GM12878 (cell line): Measurements from ENCODE around the gene PRR35. TPM values are rescaled to one million over a fixed set of nuclear protein-coding genes. Genes with fewer than 3 reads are reported as not detected.

Experiments used
- ATAC-seq: fragments of 200-7000 bp; cut with Tn5 transposase; 3 replicates; pipeline ENCODE4 v1.9.1; 2020; ENCODE audit warnings: mild to moderate bottlenecking, moderate library complexity
- BruUV-seq: library from RNA; stranded (reverse); fragments of 400-500 nt; replicated peaks from 2 replicates; lab custom pipeline; 2021; lab: Mats Ljungman, UMichigan
- CTCF ChIA-PET: fragments of 300-600 bp; sonication (Branson Sonifier 250); formaldehyde crosslinking; extraction: SDS; loops from one replicate; lab custom pipeline; 2021; ENCODE audit warnings: inconsistent platforms; lab: Yijun Ruan, JAX
- POLR2A ChIA-PET: fragments of 350-600 bp; formaldehyde crosslinking; extraction: SDS; loops from one replicate; lab custom pipeline; 2021; ENCODE audit warnings: inconsistent platforms; lab: Charles Lee
- RAD21 ChIA-PET: fragments of 300-600 bp; sonication (Branson Sonifier 250); formaldehyde crosslinking; loops from one replicate; lab custom pipeline; 2023; ENCODE audit warnings: antibody characterized with exemption; ENCODE audit not compliant: unreplicated experiment; lab: Charles Lee
- SMC1A ChIA-PET: fragments of 300-600 bp; sonication (Branson Sonifier 250); formaldehyde crosslinking; loops from one replicate; lab custom pipeline; 2023; ENCODE audit not compliant: unreplicated experiment, uncharacterized antibody; lab: Charles Lee
- DNase-seq: peaks from one replicate; pipeline ENCODE4 v3.0.0-alpha.2; 2011; ENCODE audit warnings: low read depth, low spot score
- FAIRE-seq: peaks from 3 replicates; lab custom pipeline; 2011; peaks lifted over from hg19 to GRCh38; lab: Jason Lieb, UNC
- H2AFZ ChIP-seq: 2 replicates; pipeline ENCODE4 v1.6.0; 2011; ENCODE audit warnings: low read depth, low read length, control low read depth; ENCODE audit not compliant: control insufficient read depth
- H3K27ac ChIP-seq: 2 replicates; pipeline ENCODE4 v1.5.1; 2011; ENCODE audit warnings: control low read depth; ENCODE audit not compliant: control insufficient read depth, insufficient read depth
- H3K27me3 ChIP-seq, 2 experiments: replicated peaks in 1 of 2; 2 replicates each; pipeline versions ENCODE4 v1.6.0 to v1.6.1; 2011; ENCODE audit warnings: low read length in 1 of 2; ENCODE audit not compliant: control insufficient read depth in 2 of 2, insufficient read depth in 2 of 2
- H3K36me3 ChIP-seq, 2 experiments: 2 replicates each; pipeline ENCODE4 v1.5.1; 2011; ENCODE audit warnings: low read length in 1 of 2; ENCODE audit not compliant: control insufficient read depth in 2 of 2, insufficient read depth in 2 of 2
- H3K4me1 ChIP-seq: 2 replicates; pipeline ENCODE4 v1.6.1; 2011; ENCODE audit warnings: mild to moderate bottlenecking, low read length, moderate library complexity, mixed read lengths; ENCODE audit not compliant: control insufficient read depth, insufficient read depth
- H3K4me2 ChIP-seq: 2 replicates; pipeline ENCODE4 v1.6.0; 2011; ENCODE audit warnings: control low read depth; ENCODE audit not compliant: control insufficient read depth, insufficient read depth
- H3K4me3 ChIP-seq: fragments of 200-600 bp; sonication (generic); 2 replicates; pipeline ENCODE4 v1.5.1; 2016
- H3K79me2 ChIP-seq: 2 replicates; pipeline ENCODE4 v1.6.0; 2011; ENCODE audit warnings: low read length; ENCODE audit not compliant: control insufficient read depth, insufficient read depth
- H3K9ac ChIP-seq: 2 replicates; pipeline ENCODE4 v1.8.0; 2011; ENCODE audit warnings: low read length, control low read depth, mixed read lengths; ENCODE audit not compliant: control insufficient read depth, insufficient read depth
- H3K9me3 ChIP-seq: replicated peaks from 3 replicates; pipeline ENCODE4 v1.5.1; 2011; ENCODE audit warnings: mild to moderate bottlenecking, low read length; ENCODE audit not compliant: control insufficient read depth, insufficient read depth
- H4K20me1 ChIP-seq: 2 replicates; pipeline ENCODE4 v1.6.0; 2011; ENCODE audit not compliant: control insufficient read depth, insufficient read depth
- BHLHE40 ChIP-seq, 2 experiments: fragments of 450-650 bp in 1 of 2; IDR thresholded peaks; 2 replicates each; pipeline ENCODE4 v1.6.1; 2011 to 2017; ENCODE audit warnings: low read depth in 2 of 2, borderline replicate concordance in 1 of 2, improper control_type of control experiment in 1 of 2, low read length in 1 of 2, mild to moderate bottlenecking in 1 of 2
- CREM ChIP-seq: IDR thresholded peaks from 2 replicates; pipeline ENCODE4 v1.6.1; 2014; ENCODE audit warnings: antibody characterized with exemption, low read depth
- FOS ChIP-seq: IDR thresholded peaks from 3 replicates; pipeline ENCODE4 v1.6.1; 2011; ENCODE audit warnings: borderline replicate concordance; ENCODE audit not compliant: insufficient read length; ENCODE audit errors: extremely low read depth
- FOXM1 ChIP-seq: IDR thresholded peaks from 2 replicates; pipeline ENCODE4 v1.6.1; 2012; ENCODE audit warnings: low read depth, mild to moderate bottlenecking, inconsistent platforms, low read length, moderate library complexity
- JUND ChIP-seq: IDR thresholded peaks from 2 replicates; pipeline ENCODE4 v1.6.1; 2012; ENCODE audit warnings: low read depth, mild to moderate bottlenecking, low read length, improper control_type of control experiment, moderate library complexity
- LARP7 ChIP-seq: fragments of 450-650 bp; IDR thresholded peaks from 2 replicates; pipeline ENCODE4 v1.6.1; 2017; ENCODE audit warnings: mild to moderate bottlenecking
- MYB ChIP-seq: fragments of 150-350 bp; IDR thresholded peaks from 2 replicates; pipeline ENCODE4 v1.6.1; 2014; ENCODE audit warnings: mild to moderate bottlenecking, low read depth, low read length, borderline replicate concordance
- NR2C1 ChIP-seq: fragments of 450-650 bp; IDR thresholded peaks from 2 replicates; pipeline ENCODE4 v1.6.1; 2017; ENCODE audit warnings: antibody characterized with exemption, mild to moderate bottlenecking, moderate library complexity
- WGBS: methylation state at CpG from one replicate; pipeline ENCODE4 v1.1.6; 2016; ENCODE audit warnings: low lambda C conversion rate; ENCODE audit not compliant: insufficient replicate concordance, insufficient coverage; ENCODE audit errors: missing lambda C conversion rate; 5-methylcytosine and 5-hydroxymethylcytosine counted together
- in situ Hi-C: fragments of 300-500 bp; cut with MboI; formaldehyde crosslinking; loops from 9 replicates; pipeline ENCODE4 v1.14.3; 2018; ENCODE audit warnings: mixed read lengths
- intact Hi-C: fragments of 100-400 bp; cut with micrococcal nuclease; formaldehyde crosslinking; loops from one replicate; pipeline ENCODE4 v1.14.2; 2022; ENCODE audit not compliant: unreplicated experiment
- polyA plus RNA-seq, 11 experiments: library from polyadenylated mRNA; depleted of rRNA in 4 of 11; unstranded in 6 of 11; stranded (reverse) in 5 of 11; fragments of >200 nt; fragmentation: Nextera tagmentation in 4 of 11; fragmentation: Illumina TruSeq in 1 of 11; extraction: Ambion mirVana in 4 of 11; extraction: Trizol in 1 of 11; gene quantifications; 1 replicate in 1 of 11; 2 replicates in 10 of 11; pipeline versions ENCODE4 v1.2.1 to v1.2.3, GENCODE V29; 2011 to 2016; ENCODE audit warnings: inconsistent platforms in 2 of 11, missing spikeins in 2 of 11, low read depth in 1 of 11
- total RNA-seq, 4 experiments: library from RNA; depleted of rRNA in 3 of 4; stranded (reverse); fragments of >200 nt in 3 of 4; fragmentation: Illumina TruSeq in 1 of 4; extraction: Trizol in 1 of 4; gene quantifications; 2 replicates each; pipeline versions ENCODE4 v1.2.1 to v1.2.3, GENCODE V29; 2013 to 2021
- TF ChIP-seq, protein P1 (sequence below): IDR thresholded peaks from 2 replicates; pipeline ENCODE4 v1.6.1; 2011; ENCODE audit warnings: low read depth, low read length, improper control_type of control experiment, borderline replicate concordance
- TF ChIP-seq, protein P2 (sequence below): IDR thresholded peaks from 2 replicates; pipeline ENCODE4 v1.6.1; 2012; ENCODE audit warnings: mild to moderate bottlenecking, low read depth, low read length
- TF ChIP-seq, protein P3 (sequence below): fragments of 450-650 bp; conservative IDR thresholded peaks from 2 replicates; pipeline ENCODE4 v1.6.1; 2017; ENCODE audit warnings: mild to moderate bottlenecking, moderate library complexity
- TF ChIP-seq, protein P4 (sequence below): fragments of 450-650 bp; IDR thresholded peaks from 2 replicates; pipeline ENCODE4 v1.6.1; 2017; ENCODE audit warnings: borderline replicate concordance
- TF ChIP-seq, protein P5 (sequence below): fragments of 450-650 bp; IDR thresholded peaks from 2 replicates; pipeline ENCODE4 v1.6.1; 2017; ENCODE audit warnings: low read depth, mild to moderate bottlenecking, moderate library complexity

The PRR35 gene
- total and polyA plus RNA-seq, 10 of the 15 experiments (the other 5 are each of a cell fraction or from before 2014, with no cell fraction given), result not detected

DNA sequence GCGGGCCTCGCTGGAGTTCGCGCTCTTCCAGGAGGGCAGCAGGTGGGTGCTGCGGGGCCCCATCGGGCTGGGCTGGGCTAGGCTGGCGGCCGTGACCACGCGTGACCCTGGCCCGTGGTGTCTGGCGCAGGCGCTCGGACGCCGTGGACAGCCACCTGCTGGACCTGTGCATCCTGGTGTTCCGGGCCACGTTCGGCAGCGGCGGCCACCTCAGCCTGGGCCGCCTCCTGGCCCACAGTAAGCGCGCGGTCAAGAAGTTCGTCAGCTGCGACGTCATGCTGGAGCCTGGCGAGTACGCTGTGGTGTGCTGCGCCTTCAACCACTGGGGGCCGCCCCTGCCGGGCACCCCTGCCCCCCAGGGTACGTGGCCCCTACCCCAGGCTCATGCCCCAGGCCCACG, 8.0 kb upstream of the PRR35 start:
- no peaks in the 10 kb centered on the region for H3K27me3 ChIP-seq
- ChIA-PET SMC1A (no interaction called here), POLR2A (no interaction called here), CTCF (no interaction called here), RAD21 (no interaction called here)
- no peak overlapping the region for H3K4me2 ChIP-seq
- peaks cover 0 to 21% of the 10 kb centered on the region in 2 experiments; a peak in 2 of 4 replicates for H3K36me3 ChIP-seq
- no peak overlapping the region for H3K9ac ChIP-seq
- no peaks in the 10 kb centered on the region for H3K9me3 ChIP-seq
- H3K4me3 ChIP-seq, result no peak overlapping the region
- WGBS, result 96% methylated on average over 22 of the region's 35 CpGs
- no peaks in the 10 kb centered on the region for H3K4me1 ChIP-seq
- DNase-seq, result no peak
- H3K79me2 ChIP-seq, result no peaks in the 10 kb centered on the region
- in situ Hi-C loops, result no loop called here
- H4K20me1 ChIP-seq, result no peaks in the 10 kb centered on the region
- intact Hi-C loops, result no loop called here
- H3K27ac ChIP-seq, result no peak overlapping the region
- no peak for FAIRE-seq
- ATAC-seq, result no peak
- H2AFZ ChIP-seq, result no peak overlapping the region
- no TSS peak for BruUV-seq
- TF ChIP-seq MYB (no peak), BHLHE40 (IDR thresholded peaks at IDR 0.05; ENCODE audit: borderline replicate concordance in 1 of 2, low read depth in 2 of 2, low read length in 1 of 2) (no peak), CREM (no peak), FOS (no peak), NR2C1 (no peak), LARP7 (no peak), FOXM1 (no peak), JUND (no peak)
- TF ChIP-seq, protein P1, sequence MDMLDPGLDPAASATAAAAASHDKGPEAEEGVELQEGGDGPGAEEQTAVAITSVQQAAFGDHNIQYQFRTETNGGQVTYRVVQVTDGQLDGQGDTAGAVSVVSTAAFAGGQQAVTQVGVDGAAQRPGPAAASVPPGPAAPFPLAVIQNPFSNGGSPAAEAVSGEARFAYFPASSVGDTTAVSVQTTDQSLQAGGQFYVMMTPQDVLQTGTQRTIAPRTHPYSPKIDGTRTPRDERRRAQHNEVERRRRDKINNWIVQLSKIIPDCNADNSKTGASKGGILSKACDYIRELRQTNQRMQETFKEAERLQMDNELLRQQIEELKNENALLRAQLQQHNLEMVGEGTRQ, result no peak
- TF ChIP-seq, protein P2, sequence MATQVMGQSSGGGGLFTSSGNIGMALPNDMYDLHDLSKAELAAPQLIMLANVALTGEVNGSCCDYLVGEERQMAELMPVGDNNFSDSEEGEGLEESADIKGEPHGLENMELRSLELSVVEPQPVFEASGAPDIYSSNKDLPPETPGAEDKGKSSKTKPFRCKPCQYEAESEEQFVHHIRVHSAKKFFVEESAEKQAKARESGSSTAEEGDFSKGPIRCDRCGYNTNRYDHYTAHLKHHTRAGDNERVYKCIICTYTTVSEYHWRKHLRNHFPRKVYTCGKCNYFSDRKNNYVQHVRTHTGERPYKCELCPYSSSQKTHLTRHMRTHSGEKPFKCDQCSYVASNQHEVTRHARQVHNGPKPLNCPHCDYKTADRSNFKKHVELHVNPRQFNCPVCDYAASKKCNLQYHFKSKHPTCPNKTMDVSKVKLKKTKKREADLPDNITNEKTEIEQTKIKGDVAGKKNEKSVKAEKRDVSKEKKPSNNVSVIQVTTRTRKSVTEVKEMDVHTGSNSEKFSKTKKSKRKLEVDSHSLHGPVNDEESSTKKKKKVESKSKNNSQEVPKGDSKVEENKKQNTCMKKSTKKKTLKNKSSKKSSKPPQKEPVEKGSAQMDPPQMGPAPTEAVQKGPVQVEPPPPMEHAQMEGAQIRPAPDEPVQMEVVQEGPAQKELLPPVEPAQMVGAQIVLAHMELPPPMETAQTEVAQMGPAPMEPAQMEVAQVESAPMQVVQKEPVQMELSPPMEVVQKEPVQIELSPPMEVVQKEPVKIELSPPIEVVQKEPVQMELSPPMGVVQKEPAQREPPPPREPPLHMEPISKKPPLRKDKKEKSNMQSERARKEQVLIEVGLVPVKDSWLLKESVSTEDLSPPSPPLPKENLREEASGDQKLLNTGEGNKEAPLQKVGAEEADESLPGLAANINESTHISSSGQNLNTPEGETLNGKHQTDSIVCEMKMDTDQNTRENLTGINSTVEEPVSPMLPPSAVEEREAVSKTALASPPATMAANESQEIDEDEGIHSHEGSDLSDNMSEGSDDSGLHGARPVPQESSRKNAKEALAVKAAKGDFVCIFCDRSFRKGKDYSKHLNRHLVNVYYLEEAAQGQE, result no peak
- TF ChIP-seq, protein P3, sequence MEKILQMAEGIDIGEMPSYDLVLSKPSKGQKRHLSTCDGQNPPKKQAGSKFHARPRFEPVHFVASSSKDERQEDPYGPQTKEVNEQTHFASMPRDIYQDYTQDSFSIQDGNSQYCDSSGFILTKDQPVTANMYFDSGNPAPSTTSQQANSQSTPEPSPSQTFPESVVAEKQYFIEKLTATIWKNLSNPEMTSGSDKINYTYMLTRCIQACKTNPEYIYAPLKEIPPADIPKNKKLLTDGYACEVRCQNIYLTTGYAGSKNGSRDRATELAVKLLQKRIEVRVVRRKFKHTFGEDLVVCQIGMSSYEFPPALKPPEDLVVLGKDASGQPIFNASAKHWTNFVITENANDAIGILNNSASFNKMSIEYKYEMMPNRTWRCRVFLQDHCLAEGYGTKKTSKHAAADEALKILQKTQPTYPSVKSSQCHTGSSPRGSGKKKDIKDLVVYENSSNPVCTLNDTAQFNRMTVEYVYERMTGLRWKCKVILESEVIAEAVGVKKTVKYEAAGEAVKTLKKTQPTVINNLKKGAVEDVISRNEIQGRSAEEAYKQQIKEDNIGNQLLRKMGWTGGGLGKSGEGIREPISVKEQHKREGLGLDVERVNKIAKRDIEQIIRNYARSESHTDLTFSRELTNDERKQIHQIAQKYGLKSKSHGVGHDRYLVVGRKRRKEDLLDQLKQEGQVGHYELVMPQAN, result no peak
- TF ChIP-seq, protein P4, sequence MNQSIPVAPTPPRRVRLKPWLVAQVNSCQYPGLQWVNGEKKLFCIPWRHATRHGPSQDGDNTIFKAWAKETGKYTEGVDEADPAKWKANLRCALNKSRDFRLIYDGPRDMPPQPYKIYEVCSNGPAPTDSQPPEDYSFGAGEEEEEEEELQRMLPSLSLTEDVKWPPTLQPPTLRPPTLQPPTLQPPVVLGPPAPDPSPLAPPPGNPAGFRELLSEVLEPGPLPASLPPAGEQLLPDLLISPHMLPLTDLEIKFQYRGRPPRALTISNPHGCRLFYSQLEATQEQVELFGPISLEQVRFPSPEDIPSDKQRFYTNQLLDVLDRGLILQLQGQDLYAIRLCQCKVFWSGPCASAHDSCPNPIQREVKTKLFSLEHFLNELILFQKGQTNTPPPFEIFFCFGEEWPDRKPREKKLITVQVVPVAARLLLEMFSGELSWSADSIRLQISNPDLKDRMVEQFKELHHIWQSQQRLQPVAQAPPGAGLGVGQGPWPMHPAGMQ, result no peak
- TF ChIP-seq, protein P5, sequence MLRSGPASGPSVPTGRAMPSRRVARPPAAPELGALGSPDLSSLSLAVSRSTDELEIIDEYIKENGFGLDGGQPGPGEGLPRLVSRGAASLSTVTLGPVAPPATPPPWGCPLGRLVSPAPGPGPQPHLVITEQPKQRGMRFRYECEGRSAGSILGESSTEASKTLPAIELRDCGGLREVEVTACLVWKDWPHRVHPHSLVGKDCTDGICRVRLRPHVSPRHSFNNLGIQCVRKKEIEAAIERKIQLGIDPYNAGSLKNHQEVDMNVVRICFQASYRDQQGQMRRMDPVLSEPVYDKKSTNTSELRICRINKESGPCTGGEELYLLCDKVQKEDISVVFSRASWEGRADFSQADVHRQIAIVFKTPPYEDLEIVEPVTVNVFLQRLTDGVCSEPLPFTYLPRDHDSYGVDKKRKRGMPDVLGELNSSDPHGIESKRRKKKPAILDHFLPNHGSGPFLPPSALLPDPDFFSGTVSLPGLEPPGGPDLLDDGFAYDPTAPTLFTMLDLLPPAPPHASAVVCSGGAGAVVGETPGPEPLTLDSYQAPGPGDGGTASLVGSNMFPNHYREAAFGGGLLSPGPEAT, result no peak
